Liver (tissue), 9 donors: Measurements from ENCODE around the gene TLK2. TPM values are rescaled to one million over a fixed set of nuclear protein-coding genes. Genes with fewer than 3 reads are reported as not detected.
A peak's percentile ranks its signal among the peaks of the same experiment; 100 is the strongest.

Experiments
- DNase-seq: peaks from one replicate; pipeline ENCODE4 v3.0.0-alpha.2; 2017; ENCODE audit warnings: low spot score
- H3K27ac ChIP-seq, 2 donors: one replicate each; pipeline ENCODE4 v1.7.0; 2013; ENCODE audit warnings: inconsistent platforms in 2 of 2, low read length in 2 of 2, control low read depth in 1 of 2, low read depth in 1 of 2, mild to moderate bottlenecking in 1 of 2
- H3K27me3 ChIP-seq, 4 donors: one replicate each; pipeline versions ENCODE4 v1.6.1 to v1.7.0; 2013; ENCODE audit warnings: low read length in 3 of 4, inconsistent platforms in 1 of 4, mild to moderate bottlenecking in 1 of 4, moderate library complexity in 1 of 4; ENCODE audit not compliant: control insufficient read depth in 4 of 4, insufficient read depth in 4 of 4
- H3K36me3 ChIP-seq, 4 donors: one replicate each; pipeline versions ENCODE4 v1.6.1 to v1.7.0; 2013; ENCODE audit warnings: low read length in 3 of 4, mild to moderate bottlenecking in 3 of 4, low read depth in 1 of 4, moderate library complexity in 1 of 4; ENCODE audit not compliant: control insufficient read depth in 4 of 4, insufficient read depth in 3 of 4
- H3K4me1 ChIP-seq, 4 donors: one replicate each; pipeline versions ENCODE4 v1.6.1 to v1.7.0; 2013; ENCODE audit warnings: low read length in 3 of 4, mild to moderate bottlenecking in 3 of 4, moderate library complexity in 1 of 4; ENCODE audit not compliant: control insufficient read depth in 4 of 4, insufficient read depth in 4 of 4
- H3K4me3 ChIP-seq, 3 donors: one replicate each; pipeline versions ENCODE4 v1.6.1 to v1.7.0; 2013; ENCODE audit warnings: low read length in 3 of 3, control low read depth in 1 of 3, low read depth in 1 of 3, mild to moderate bottlenecking in 1 of 3
- H3K9ac ChIP-seq, 2 donors: one replicate each; pipeline ENCODE4 v1.7.0; 2013; ENCODE audit warnings: low read length in 2 of 2, mild to moderate bottlenecking in 2 of 2, moderate library complexity in 2 of 2, control low read depth in 1 of 2, low read depth in 1 of 2
- H3K9me3 ChIP-seq, 4 donors: one replicate each; pipeline versions ENCODE4 v1.6.1 to v1.7.0; 2013; ENCODE audit warnings: low read length in 3 of 4; ENCODE audit not compliant: control insufficient read depth in 4 of 4
- EGR1 ChIP-seq, 2 donors: IDR thresholded peaks; 2 replicates each; pipeline ENCODE4 v1.6.1; 2016 to 2018; ENCODE audit warnings: antibody characterized with exemption in 2 of 2, low read depth in 2 of 2
- FOXA1 ChIP-seq: IDR thresholded peaks from 2 replicates; pipeline ENCODE4 v1.6.1; 2016; ENCODE audit warnings: antibody characterized with exemption
- FOXA2 ChIP-seq: IDR thresholded peaks from 2 replicates; pipeline ENCODE4 v1.6.1; 2016; ENCODE audit warnings: antibody characterized with exemption
- GABPA ChIP-seq, 2 donors: IDR thresholded peaks in 1 of 2; conservative IDR thresholded peaks in 1 of 2; 2 replicates each; pipeline ENCODE4 v1.6.1; 2016; ENCODE audit warnings: antibody characterized with exemption in 2 of 2, mild to moderate bottlenecking in 1 of 2, moderate library complexity in 1 of 2
- HNF4A ChIP-seq, 2 donors: conservative IDR thresholded peaks; 2 replicates each; pipeline ENCODE4 v1.6.1; 2016; ENCODE audit warnings: antibody characterized with exemption in 2 of 2, mild to moderate bottlenecking in 2 of 2
- HNF4G ChIP-seq: IDR thresholded peaks from 2 replicates; pipeline ENCODE4 v1.6.1; 2016; ENCODE audit warnings: antibody characterized with exemption
- JUND ChIP-seq, 2 donors: IDR thresholded peaks; 2 replicates each; pipeline ENCODE4 v1.6.1; 2016; ENCODE audit warnings: antibody characterized with exemption in 2 of 2
- NR2F2 ChIP-seq: IDR thresholded peaks from 2 replicates; pipeline ENCODE4 v1.6.1; 2016; ENCODE audit warnings: antibody characterized with exemption
- RAD21 ChIP-seq, 2 donors: IDR thresholded peaks; 2 replicates each; pipeline ENCODE4 v1.6.1; 2016; ENCODE audit warnings: antibody characterized with exemption in 2 of 2, mild to moderate bottlenecking in 2 of 2
- RXRA ChIP-seq, 2 donors: IDR thresholded peaks; 2 replicates each; pipeline ENCODE4 v1.6.1; 2017 to 2018; ENCODE audit warnings: antibody characterized with exemption in 2 of 2, mild to moderate bottlenecking in 1 of 2
- SP1 ChIP-seq: IDR thresholded peaks from 2 replicates; pipeline ENCODE4 v1.6.1; 2018; ENCODE audit warnings: antibody characterized with exemption, mild to moderate bottlenecking
- TAF1 ChIP-seq: conservative IDR thresholded peaks from 2 replicates; pipeline ENCODE4 v1.6.1; 2016; ENCODE audit warnings: antibody characterized with exemption, mild to moderate bottlenecking
- YY1 ChIP-seq: IDR thresholded peaks from 2 replicates; pipeline ENCODE4 v1.6.1; 2016; ENCODE audit warnings: antibody characterized with exemption, mild to moderate bottlenecking
- WGBS: extraction: QIAGEN DNeasy Blood & Tissue Kit; methylation state at CpG from one replicate; pipeline ENCODE4 v1.1.7; 2013; 5-methylcytosine and 5-hydroxymethylcytosine counted together
- polyA plus RNA-seq, 2 donors: library from polyadenylated mRNA; stranded (reverse) in 1 of 2; unstranded in 1 of 2; fragments of 200-250 nt in 1 of 2; fragments of >200 nt in 1 of 2; fragmentation: Nextera tagmentation in 1 of 2; extraction: Ambion mirVana in 1 of 2; gene quantifications; one replicate each; pipeline versions ENCODE4 v1.2.1 to v1.2.3, GENCODE V29; 2013 to 2015
- total RNA-seq, 2 donors: library from RNA; depleted of rRNA; stranded (reverse); fragments of >200 nt; gene quantifications; one replicate each; pipeline ENCODE4 v1.2.3, GENCODE V29; 2014
- TF ChIP-seq, protein P1 (sequence below): IDR thresholded peaks from 2 replicates; pipeline ENCODE4 v1.6.1; 2016; ENCODE audit warnings: antibody characterized with exemption
- TF ChIP-seq, protein P2 (sequence below): IDR thresholded peaks from 2 replicates; pipeline ENCODE4 v1.6.1; 2016; ENCODE audit warnings: antibody characterized with exemption, mild to moderate bottlenecking
- TF ChIP-seq, protein P3 (sequence below): IDR thresholded peaks from 2 replicates; pipeline ENCODE4 v1.6.1; 2016; ENCODE audit warnings: antibody characterized with exemption
- TF ChIP-seq, protein P4 (sequence below): IDR thresholded peaks from 2 replicates; pipeline ENCODE4 v1.6.1; 2016; ENCODE audit warnings: antibody characterized with exemption
- TF ChIP-seq, protein P5 (sequence below): fragments of 150-350 bp; IDR thresholded peaks from 2 replicates; pipeline ENCODE4 v1.5.1; 2017; ENCODE audit warnings: improper control_type of control experiment, low read depth, low read length; ENCODE audit not compliant: missing input control
- donor health status: healthy.
- donor health status: healthy.
- donor health status: healthy.
- donor health status: healthy.
- donor health status: healthy.

The TLK2 gene
- total and polyA plus RNA-seq, 4 donors = 4.2 to 25.8 (median 14.8) TPM

DNA sequence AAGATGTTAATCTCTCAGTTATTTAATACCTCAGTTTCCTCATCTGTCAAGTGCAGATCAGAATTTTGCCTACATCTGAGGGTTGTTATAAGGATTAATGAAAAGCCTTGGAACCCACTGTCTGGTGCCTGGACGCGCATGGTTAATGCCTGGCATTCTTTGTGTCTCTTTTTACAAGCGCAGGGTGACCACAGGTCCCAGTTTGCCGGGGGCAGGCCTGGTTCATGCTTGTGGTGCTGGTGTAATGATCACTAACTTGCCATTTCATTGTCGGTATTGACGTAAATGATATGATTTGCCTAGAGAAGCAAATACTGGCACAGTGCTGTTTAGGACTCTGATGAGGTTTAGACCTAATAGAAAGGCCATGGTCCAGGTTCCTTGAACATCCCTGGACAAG lies 172.0 kb downstream of the TLK2 start:
- WGBS = 90% methylated on average over 6 of the region's 6 CpGs

DNA sequence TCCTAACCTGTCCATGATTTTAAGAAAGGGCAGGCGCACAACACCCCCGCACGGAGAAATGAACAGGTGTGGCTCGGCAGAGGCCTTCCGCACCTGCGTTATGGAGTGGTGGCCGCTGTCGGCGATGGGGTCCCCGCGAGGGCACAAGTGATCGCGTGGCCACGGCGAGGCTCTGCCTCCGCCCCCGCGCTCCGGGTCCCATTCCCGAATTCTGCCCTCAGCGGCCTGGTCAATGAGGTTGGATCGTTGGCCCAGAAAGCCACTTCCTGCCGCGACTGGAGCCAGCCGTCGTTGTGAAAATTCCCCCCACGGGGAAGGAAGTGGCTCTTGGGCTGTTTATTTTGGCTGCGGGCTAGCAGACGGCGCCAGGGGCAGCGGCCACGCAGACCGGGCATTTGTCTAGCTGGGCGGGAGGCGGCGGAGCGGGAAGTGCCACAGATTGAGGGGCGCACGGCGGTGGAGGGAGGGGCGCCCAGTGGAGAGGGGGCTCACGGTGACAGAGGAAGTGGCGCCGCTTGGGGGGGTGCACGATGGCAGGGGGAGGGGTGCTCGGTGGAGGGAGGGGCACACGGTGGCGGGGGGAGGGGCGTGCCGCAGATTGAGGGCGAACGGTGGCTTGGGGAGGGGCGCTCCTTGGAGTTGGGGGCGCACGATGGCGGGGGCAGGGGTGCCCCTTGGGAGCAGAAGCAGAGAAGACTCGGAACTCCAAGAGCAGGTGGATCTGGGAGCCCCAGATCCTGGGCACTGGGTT lies 173.8 kb downstream of the TLK2 start:
- Histone ChIP-seq H3K9ac (peak overlapping the region in 1 of 2 donors; percentile 54), H3K27ac (peak overlapping the region; percentile 79 to 90), H3K4me3 (peak overlapping the region in 2 of 3 donors; percentile 55 to 67), H3K9me3 (no peaks in the 10 kb centered on the region), H3K27me3 (no peaks in the 10 kb centered on the region), H3K4me1 (peaks cover 0 to 18% (median 11%) of the 10 kb centered on the region in 4 donors), H3K36me3 (no peaks in the 10 kb centered on the region)
- WGBS = 4% methylated on average over 57 of the region's 57 CpGs
- TF ChIP-seq, protein P1, sequence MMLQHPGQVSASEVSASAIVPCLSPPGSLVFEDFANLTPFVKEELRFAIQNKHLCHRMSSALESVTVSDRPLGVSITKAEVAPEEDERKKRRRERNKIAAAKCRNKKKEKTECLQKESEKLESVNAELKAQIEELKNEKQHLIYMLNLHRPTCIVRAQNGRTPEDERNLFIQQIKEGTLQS = no peak
- TF ChIP-seq, protein P2, sequence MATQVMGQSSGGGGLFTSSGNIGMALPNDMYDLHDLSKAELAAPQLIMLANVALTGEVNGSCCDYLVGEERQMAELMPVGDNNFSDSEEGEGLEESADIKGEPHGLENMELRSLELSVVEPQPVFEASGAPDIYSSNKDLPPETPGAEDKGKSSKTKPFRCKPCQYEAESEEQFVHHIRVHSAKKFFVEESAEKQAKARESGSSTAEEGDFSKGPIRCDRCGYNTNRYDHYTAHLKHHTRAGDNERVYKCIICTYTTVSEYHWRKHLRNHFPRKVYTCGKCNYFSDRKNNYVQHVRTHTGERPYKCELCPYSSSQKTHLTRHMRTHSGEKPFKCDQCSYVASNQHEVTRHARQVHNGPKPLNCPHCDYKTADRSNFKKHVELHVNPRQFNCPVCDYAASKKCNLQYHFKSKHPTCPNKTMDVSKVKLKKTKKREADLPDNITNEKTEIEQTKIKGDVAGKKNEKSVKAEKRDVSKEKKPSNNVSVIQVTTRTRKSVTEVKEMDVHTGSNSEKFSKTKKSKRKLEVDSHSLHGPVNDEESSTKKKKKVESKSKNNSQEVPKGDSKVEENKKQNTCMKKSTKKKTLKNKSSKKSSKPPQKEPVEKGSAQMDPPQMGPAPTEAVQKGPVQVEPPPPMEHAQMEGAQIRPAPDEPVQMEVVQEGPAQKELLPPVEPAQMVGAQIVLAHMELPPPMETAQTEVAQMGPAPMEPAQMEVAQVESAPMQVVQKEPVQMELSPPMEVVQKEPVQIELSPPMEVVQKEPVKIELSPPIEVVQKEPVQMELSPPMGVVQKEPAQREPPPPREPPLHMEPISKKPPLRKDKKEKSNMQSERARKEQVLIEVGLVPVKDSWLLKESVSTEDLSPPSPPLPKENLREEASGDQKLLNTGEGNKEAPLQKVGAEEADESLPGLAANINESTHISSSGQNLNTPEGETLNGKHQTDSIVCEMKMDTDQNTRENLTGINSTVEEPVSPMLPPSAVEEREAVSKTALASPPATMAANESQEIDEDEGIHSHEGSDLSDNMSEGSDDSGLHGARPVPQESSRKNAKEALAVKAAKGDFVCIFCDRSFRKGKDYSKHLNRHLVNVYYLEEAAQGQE = peak; percentile 27
- TF ChIP-seq TAF1 (peak; percentile 38), RAD21 (IDR thresholded peaks at IDR 0.05) (peak in 1 of 2 donors; percentile 26), FOXA2 (peak; percentile 82), YY1 (peak; percentile 38), JUND (IDR thresholded peaks at IDR 0.05) (no peak), NR2F2 (peak; percentile 14), EGR1 (IDR thresholded peaks at IDR 0.05; ENCODE audit: low read depth in 2 of 2) (peak; percentile 79 to 95), GABPA (IDR thresholded peaks at IDR 0.05 in 1 of 2, conservative IDR thresholded peaks at IDR 0.05 in 1 of 2) (peak; percentile 40 to 79), HNF4G (no peak), HNF4A (conservative IDR thresholded peaks at IDR 0.05) (peak; percentile 12 to 35), RXRA (IDR thresholded peaks at IDR 0.05) (peak; percentile 29 to 53), FOXA1 (peak; percentile 81), SP1 (peak; percentile 64)
- TF ChIP-seq, protein P3, sequence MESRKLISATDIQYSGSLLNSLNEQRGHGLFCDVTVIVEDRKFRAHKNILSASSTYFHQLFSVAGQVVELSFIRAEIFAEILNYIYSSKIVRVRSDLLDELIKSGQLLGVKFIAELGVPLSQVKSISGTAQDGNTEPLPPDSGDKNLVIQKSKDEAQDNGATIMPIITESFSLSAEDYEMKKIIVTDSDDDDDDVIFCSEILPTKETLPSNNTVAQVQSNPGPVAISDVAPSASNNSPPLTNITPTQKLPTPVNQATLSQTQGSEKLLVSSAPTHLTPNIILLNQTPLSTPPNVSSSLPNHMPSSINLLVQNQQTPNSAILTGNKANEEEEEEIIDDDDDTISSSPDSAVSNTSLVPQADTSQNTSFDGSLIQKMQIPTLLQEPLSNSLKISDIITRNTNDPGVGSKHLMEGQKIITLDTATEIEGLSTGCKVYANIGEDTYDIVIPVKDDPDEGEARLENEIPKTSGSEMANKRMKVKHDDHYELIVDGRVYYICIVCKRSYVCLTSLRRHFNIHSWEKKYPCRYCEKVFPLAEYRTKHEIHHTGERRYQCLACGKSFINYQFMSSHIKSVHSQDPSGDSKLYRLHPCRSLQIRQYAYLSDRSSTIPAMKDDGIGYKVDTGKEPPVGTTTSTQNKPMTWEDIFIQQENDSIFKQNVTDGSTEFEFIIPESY = no peak
- TF ChIP-seq, protein P4, sequence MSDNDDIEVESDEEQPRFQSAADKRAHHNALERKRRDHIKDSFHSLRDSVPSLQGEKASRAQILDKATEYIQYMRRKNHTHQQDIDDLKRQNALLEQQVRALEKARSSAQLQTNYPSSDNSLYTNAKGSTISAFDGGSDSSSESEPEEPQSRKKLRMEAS = peak; percentile 82
- TF ChIP-seq, protein P5, sequence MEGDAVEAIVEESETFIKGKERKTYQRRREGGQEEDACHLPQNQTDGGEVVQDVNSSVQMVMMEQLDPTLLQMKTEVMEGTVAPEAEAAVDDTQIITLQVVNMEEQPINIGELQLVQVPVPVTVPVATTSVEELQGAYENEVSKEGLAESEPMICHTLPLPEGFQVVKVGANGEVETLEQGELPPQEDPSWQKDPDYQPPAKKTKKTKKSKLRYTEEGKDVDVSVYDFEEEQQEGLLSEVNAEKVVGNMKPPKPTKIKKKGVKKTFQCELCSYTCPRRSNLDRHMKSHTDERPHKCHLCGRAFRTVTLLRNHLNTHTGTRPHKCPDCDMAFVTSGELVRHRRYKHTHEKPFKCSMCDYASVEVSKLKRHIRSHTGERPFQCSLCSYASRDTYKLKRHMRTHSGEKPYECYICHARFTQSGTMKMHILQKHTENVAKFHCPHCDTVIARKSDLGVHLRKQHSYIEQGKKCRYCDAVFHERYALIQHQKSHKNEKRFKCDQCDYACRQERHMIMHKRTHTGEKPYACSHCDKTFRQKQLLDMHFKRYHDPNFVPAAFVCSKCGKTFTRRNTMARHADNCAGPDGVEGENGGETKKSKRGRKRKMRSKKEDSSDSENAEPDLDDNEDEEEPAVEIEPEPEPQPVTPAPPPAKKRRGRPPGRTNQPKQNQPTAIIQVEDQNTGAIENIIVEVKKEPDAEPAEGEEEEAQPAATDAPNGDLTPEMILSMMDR = no peak
- no peak for DNase-seq

More for the DNA sequence above, 172.0 kb downstream of the TLK2 start:
- Histone ChIP-seq H3K36me3 (no peaks in the 10 kb centered on the region), H3K4me3 (no peak overlapping the region), H3K27me3 (no peaks in the 10 kb centered on the region), H3K27ac (no peak overlapping the region), H3K9me3 (no peaks in the 10 kb centered on the region), H3K9ac (no peak overlapping the region), H3K4me1 (peaks cover 0 to 18% (median 9%) of the 10 kb centered on the region in 4 donors)
- DNase-seq = no peak
- TF ChIP-seq RAD21 (IDR thresholded peaks at IDR 0.05) (no peak), EGR1 (IDR thresholded peaks at IDR 0.05; ENCODE audit: low read depth in 2 of 2) (no peak), NR2F2 (no peak)
